Activated CD8-positive, alpha-beta memory T cell treated with anti-CD3 and anti-CD28 coated beads, Interleukin-2, amount 50 U/mL, for 1 hour (primary cell): ENCODE data around the gene RSPH9.

ENCODE experiments used
- DNase-seq: peaks from one replicate; pipeline ENCODE4 v3.0.0-alpha.2; 2020; ENCODE audit errors: extremely low read depth

The RSPH9 gene

GRCh38 chr6:43668151-43669028, 23.6 kb downstream of the RSPH9 start:
- DNase-seq: no peak

- DNase-seq: no peak
Observed at GRCh38 chr6:43669050-43669921, 24.4 kb downstream of the RSPH9 start.

- no peak for DNase-seq
Observed at GRCh38 chr6:43669922-43670622, 25.2 kb downstream of the RSPH9 start.

GRCh38 chr6:43670623-43670986, 25.8 kb downstream of the RSPH9 start:
- no peak for DNase-seq

- no peak for DNase-seq
Observed at GRCh38 chr6:43671011-43671800, 26.4 kb downstream of the RSPH9 start.

GRCh38 chr6:43671801-43672690, 27.2 kb downstream of the RSPH9 start:
- no peak for DNase-seq

GRCh38 chr6:43673444-43674084, 28.7 kb downstream of the RSPH9 start:
- DNase-seq: no peak

GRCh38 chr6:43674291-43674690, 29.5 kb downstream of the RSPH9 start:
- no peak for DNase-seq

- DNase-seq: no peak
Observed at GRCh38 chr6:43674921-43675320, 30.1 kb downstream of the RSPH9 start.

GRCh38 chr6:43676962-43677606, 32.2 kb downstream of the RSPH9 start:
- DNase-seq: no peak

- DNase-seq: no peak
Observed at GRCh38 chr6:43677759-43678158, 32.9 kb downstream of the RSPH9 start.

GRCh38 chr6:43678341-43678740, 33.5 kb downstream of the RSPH9 start:
- DNase-seq: no peak

GRCh38 chr6:43679057-43679456, 34.2 kb downstream of the RSPH9 start:
- DNase-seq: no peak

GRCh38 chr6:43680308-43681200, 35.7 kb downstream of the RSPH9 start:
- no peak for DNase-seq

- DNase-seq: no peak
Observed at GRCh38 chr6:43681303-43681702, 36.5 kb downstream of the RSPH9 start.

GRCh38 chr6:43682724-43683429, 38.0 kb downstream of the RSPH9 start:
- DNase-seq: no peak

- DNase-seq: no peak
Observed at GRCh38 chr6:43683708-43684455, 39.0 kb downstream of the RSPH9 start.
